ENCODE data around the gene TMC1. TPM values are rescaled to one million over a fixed set of nuclear protein-coding genes. Genes with fewer than 3 reads are reported as not detected.

Gene TMC1
- total RNA-seq, 2 experiments from 2014 or later = not detected

- no peak for DNase-seq
- CTCF ChIA-PET = no interaction called here
- intact Hi-C loops (cut with DNase I, micrococcal nuclease) = no loop called here
- H3K4me3 Mint-ChIP-seq = no peak overlapping the region
- H3K4me1 Mint-ChIP-seq = no peaks in the 10 kb centered on the region
- H3K36me3 Mint-ChIP-seq (ENCODE audit: low read depth) = no peaks in the 10 kb centered on the region
- no peaks in the 10 kb centered on the region for H3K9me3 Mint-ChIP-seq (ENCODE audit: low read depth)
- H3K27me3 Mint-ChIP-seq = no peaks in the 10 kb centered on the region
- no peak overlapping the region for H3K27ac Mint-ChIP-seq
- POLR2A ChIA-PET = no interaction called here
- no peak for ATAC-seq
Measured at GRCh38 chr9:72880821-72881220, 359.4 kb downstream of the TMC1 start.

- Mint-ChIP-seq H3K27ac (no peak overlapping the region), H3K36me3 (ENCODE audit: low read depth) (no peaks in the 10 kb centered on the region), H3K9me3 (ENCODE audit: low read depth) (no peaks in the 10 kb centered on the region), H3K4me3 (no peak overlapping the region), H3K27me3 (no peaks in the 10 kb centered on the region), H3K4me1 (no peaks in the 10 kb centered on the region)
- ChIA-PET POLR2A (no interaction called here), CTCF (no interaction called here)
- intact Hi-C loops (cut with DNase I, micrococcal nuclease) = no loop called here
- ATAC-seq (no peak), DNase-seq (no peak)
Measured at GRCh38 chr9:72882117-72882775, 360.8 kb downstream of the TMC1 start.

GRCh38 chr9:72883875-72884274, 362.5 kb downstream of the TMC1 start:
- DNase-seq (no peak), ATAC-seq (no peak)
- Mint-ChIP-seq H3K27ac (no peak overlapping the region), H3K4me1 (no peaks in the 10 kb centered on the region), H3K9me3 (ENCODE audit: low read depth) (no peaks in the 10 kb centered on the region), H3K36me3 (ENCODE audit: low read depth) (no peaks in the 10 kb centered on the region), H3K27me3 (no peaks in the 10 kb centered on the region), H3K4me3 (no peak overlapping the region)
- ChIA-PET POLR2A (no interaction called here), CTCF (no interaction called here)
- intact Hi-C loops (cut with DNase I, micrococcal nuclease) = no loop called here

- H3K4me1 Mint-ChIP-seq = no peaks in the 10 kb centered on the region
- H3K27me3 Mint-ChIP-seq = no peaks in the 10 kb centered on the region
- no peaks in the 10 kb centered on the region for H3K36me3 Mint-ChIP-seq (ENCODE audit: low read depth)
- ChIA-PET CTCF (no interaction called here), POLR2A (no interaction called here)
- ATAC-seq (no peak), DNase-seq (no peak)
- no peak overlapping the region for H3K27ac Mint-ChIP-seq
- intact Hi-C loops (cut with DNase I, micrococcal nuclease) = no loop called here
- no peak overlapping the region for H3K4me3 Mint-ChIP-seq
- H3K9me3 Mint-ChIP-seq (ENCODE audit: low read depth) = no peaks in the 10 kb centered on the region
Measured at GRCh38 chr9:72884508-72884907, 363.1 kb downstream of the TMC1 start.

Other genes starting within 250 kb of the TMC1 start
- gene ZFAND5, start 156.4 kb upstream of the TMC1 start, total RNA-seq = 10 to 100 TPM; 72.0 to 88.2 TPM